GM12878 (cell line): ENCODE results near the gene CLASP1. TPM values are rescaled to one million over a fixed set of nuclear protein-coding genes. Genes with fewer than 3 reads are reported as not detected.
A peak's percentile ranks its signal among the peaks of the same experiment; 100 is the strongest.

Experiments used
- ATAC-seq: fragments of 200-7000 bp; cut with Tn5 transposase; 3 replicates; pipeline ENCODE4 v1.9.1; 2020; ENCODE audit warnings: mild to moderate bottlenecking, moderate library complexity
- BruUV-seq: library from RNA; stranded (reverse); fragments of 400-500 nt; replicated peaks from 2 replicates; lab custom pipeline; 2021; lab: Mats Ljungman, UMichigan
- CTCF ChIA-PET: fragments of 300-600 bp; sonication (Branson Sonifier 250); formaldehyde crosslinking; extraction: SDS; loops from one replicate; lab custom pipeline; 2021; ENCODE audit warnings: inconsistent platforms; lab: Yijun Ruan, JAX
- POLR2A ChIA-PET: fragments of 350-600 bp; formaldehyde crosslinking; extraction: SDS; loops from one replicate; lab custom pipeline; 2021; ENCODE audit warnings: inconsistent platforms; lab: Charles Lee
- RAD21 ChIA-PET: fragments of 300-600 bp; sonication (Branson Sonifier 250); formaldehyde crosslinking; loops from one replicate; lab custom pipeline; 2023; ENCODE audit warnings: antibody characterized with exemption; ENCODE audit not compliant: unreplicated experiment; lab: Charles Lee
- SMC1A ChIA-PET: fragments of 300-600 bp; sonication (Branson Sonifier 250); formaldehyde crosslinking; loops from one replicate; lab custom pipeline; 2023; ENCODE audit not compliant: unreplicated experiment, uncharacterized antibody; lab: Charles Lee
- DNase-seq: peaks from one replicate; pipeline ENCODE4 v3.0.0-alpha.2; 2011; ENCODE audit warnings: low read depth, low spot score
- FAIRE-seq: peaks from 3 replicates; lab custom pipeline; 2011; peaks lifted over from hg19 to GRCh38; lab: Jason Lieb, UNC
- H2AFZ ChIP-seq: 2 replicates; pipeline ENCODE4 v1.6.0; 2011; ENCODE audit warnings: low read depth, low read length, control low read depth; ENCODE audit not compliant: control insufficient read depth
- H3K27ac ChIP-seq: 2 replicates; pipeline ENCODE4 v1.5.1; 2011; ENCODE audit warnings: control low read depth; ENCODE audit not compliant: control insufficient read depth, insufficient read depth
- H3K27me3 ChIP-seq, 2 experiments: replicated peaks in 1 of 2; 2 replicates each; pipeline versions ENCODE4 v1.6.0 to v1.6.1; 2011; ENCODE audit warnings: low read length in 1 of 2; ENCODE audit not compliant: control insufficient read depth in 2 of 2, insufficient read depth in 2 of 2
- H3K36me3 ChIP-seq, 2 experiments: 2 replicates each; pipeline ENCODE4 v1.5.1; 2011; ENCODE audit warnings: low read length in 1 of 2; ENCODE audit not compliant: control insufficient read depth in 2 of 2, insufficient read depth in 2 of 2
- H3K4me1 ChIP-seq: 2 replicates; pipeline ENCODE4 v1.6.1; 2011; ENCODE audit warnings: mild to moderate bottlenecking, low read length, moderate library complexity, mixed read lengths; ENCODE audit not compliant: control insufficient read depth, insufficient read depth
- H3K4me2 ChIP-seq: 2 replicates; pipeline ENCODE4 v1.6.0; 2011; ENCODE audit warnings: control low read depth; ENCODE audit not compliant: control insufficient read depth, insufficient read depth
- H3K4me3 ChIP-seq: fragments of 200-600 bp; sonication (generic); 2 replicates; pipeline ENCODE4 v1.5.1; 2016
- H3K79me2 ChIP-seq: 2 replicates; pipeline ENCODE4 v1.6.0; 2011; ENCODE audit warnings: low read length; ENCODE audit not compliant: control insufficient read depth, insufficient read depth
- H3K9ac ChIP-seq: 2 replicates; pipeline ENCODE4 v1.8.0; 2011; ENCODE audit warnings: low read length, control low read depth, mixed read lengths; ENCODE audit not compliant: control insufficient read depth, insufficient read depth
- H3K9me3 ChIP-seq: replicated peaks from 3 replicates; pipeline ENCODE4 v1.5.1; 2011; ENCODE audit warnings: mild to moderate bottlenecking, low read length; ENCODE audit not compliant: control insufficient read depth, insufficient read depth
- H4K20me1 ChIP-seq: 2 replicates; pipeline ENCODE4 v1.6.0; 2011; ENCODE audit not compliant: control insufficient read depth, insufficient read depth
- CHD2 ChIP-seq: IDR thresholded peaks from 2 replicates; pipeline ENCODE4 v1.6.1; 2011; ENCODE audit warnings: low read depth, low read length, improper control_type of control experiment, borderline replicate concordance
- FOXM1 ChIP-seq: IDR thresholded peaks from 2 replicates; pipeline ENCODE4 v1.6.1; 2012; ENCODE audit warnings: low read depth, mild to moderate bottlenecking, inconsistent platforms, low read length, moderate library complexity
- IRF3 ChIP-seq: fragments of 450-650 bp; IDR thresholded peaks from 2 replicates; pipeline ENCODE4 v1.6.1; 2014; ENCODE audit warnings: mild to moderate bottlenecking
- JUNB ChIP-seq: IDR thresholded peaks from 2 replicates; pipeline ENCODE4 v1.6.1; 2016; ENCODE audit warnings: antibody characterized with exemption, mild to moderate bottlenecking
- MTA2 ChIP-seq: fragments of 450-650 bp; IDR thresholded peaks from 2 replicates; pipeline ENCODE4 v1.6.1; 2016; ENCODE audit warnings: low read depth, mild to moderate bottlenecking, moderate library complexity
- MXI1 ChIP-seq: fragments of 150-350 bp; IDR thresholded peaks from 2 replicates; pipeline ENCODE4 v1.6.1; 2011; ENCODE audit warnings: low read depth, mild to moderate bottlenecking, inconsistent platforms, low read length, improper control_type of control experiment
- PML ChIP-seq: IDR thresholded peaks from 2 replicates; pipeline ENCODE4 v1.6.1; 2012; ENCODE audit warnings: low read length, inconsistent platforms
- SPI1 ChIP-seq: IDR thresholded peaks from 2 replicates; pipeline ENCODE4 v1.6.1; 2011; ENCODE audit warnings: low read depth, mild to moderate bottlenecking, low read length, moderate library complexity, borderline replicate concordance; ENCODE audit not compliant: insufficient read depth
- TCF7 ChIP-seq: IDR thresholded peaks from 2 replicates; pipeline ENCODE4 v1.6.1; 2014; ENCODE audit warnings: antibody characterized with exemption, borderline replicate concordance
- WGBS: methylation state at CpG from one replicate; pipeline ENCODE4 v1.1.6; 2016; ENCODE audit warnings: low lambda C conversion rate; ENCODE audit not compliant: insufficient replicate concordance, insufficient coverage; ENCODE audit errors: missing lambda C conversion rate; 5-methylcytosine and 5-hydroxymethylcytosine counted together
- in situ Hi-C: fragments of 300-500 bp; cut with MboI; formaldehyde crosslinking; loops from 9 replicates; pipeline ENCODE4 v1.14.3; 2018; ENCODE audit warnings: mixed read lengths
- intact Hi-C: fragments of 100-400 bp; cut with micrococcal nuclease; formaldehyde crosslinking; loops from one replicate; pipeline ENCODE4 v1.14.2; 2022; ENCODE audit not compliant: unreplicated experiment
- polyA plus RNA-seq, 11 experiments: library from polyadenylated mRNA; depleted of rRNA in 4 of 11; unstranded in 6 of 11; stranded (reverse) in 5 of 11; fragments of >200 nt; fragmentation: Nextera tagmentation in 4 of 11; fragmentation: Illumina TruSeq in 1 of 11; extraction: Ambion mirVana in 4 of 11; extraction: Trizol in 1 of 11; gene quantifications; 1 replicate in 1 of 11; 2 replicates in 10 of 11; pipeline versions ENCODE4 v1.2.1 to v1.2.3, GENCODE V29; 2011 to 2016; ENCODE audit warnings: inconsistent platforms in 2 of 11, missing spikeins in 2 of 11, low read depth in 1 of 11
- total RNA-seq, 4 experiments: library from RNA; depleted of rRNA in 3 of 4; stranded (reverse); fragments of >200 nt in 3 of 4; fragmentation: Illumina TruSeq in 1 of 4; extraction: Trizol in 1 of 4; gene quantifications; 2 replicates each; pipeline versions ENCODE4 v1.2.1 to v1.2.3, GENCODE V29; 2013 to 2021

Gene CLASP1
- total and polyA plus RNA-seq, 10 of the 15 experiments (the other 5 are each of a cell fraction or from before 2014, with no cell fraction given) = 1.4 to 62.4 (median 32.9) TPM

- no peaks in the 10 kb centered on the region for H3K9me3 ChIP-seq
- no peaks in the 10 kb centered on the region for H3K36me3 ChIP-seq
- POLR2A ChIA-PET = no interaction called here
- H3K79me2 ChIP-seq = no peaks in the 10 kb centered on the region
- no peaks in the 10 kb centered on the region for H3K4me1 ChIP-seq
- in situ Hi-C loops (no loop called here), intact Hi-C loops (no loop called here)
- H3K27ac ChIP-seq = no peak overlapping the region
- H4K20me1 ChIP-seq = no peaks in the 10 kb centered on the region
- RAD21 ChIA-PET = no interaction called here
- peaks cover 4 to 5% of the 10 kb centered on the region in 2 experiments; a peak in 3 of 4 replicates for H3K27me3 ChIP-seq
- FAIRE-seq (no peak), DNase-seq (no peak), ATAC-seq (no peak)
- BruUV-seq = no TSS peak
- WGBS = 44% methylated on average over 12 of the region's 12 CpGs
- no peak overlapping the region for H3K9ac ChIP-seq
- SMC1A ChIA-PET = no interaction called here
- no peak overlapping the region for H3K4me3 ChIP-seq
- no peak overlapping the region for H2AFZ ChIP-seq
- TF ChIP-seq MTA2 = no peak
- TF ChIP-seq SPI1 = peak; percentile 39; the same call in 1 of the 2 replicates
- no peak overlapping the region for H3K4me2 ChIP-seq
- CTCF ChIA-PET = no interaction called here
Measured at GRCh38 chr2:121288454-121289231, 360.6 kb downstream of the CLASP1 start.

- DNase-seq (no peak), FAIRE-seq (no peak), ATAC-seq (no peak)
- SMC1A ChIA-PET = no interaction called here
- 68% methylated on average over 4 of the region's 4 CpGs for WGBS
- TF ChIP-seq FOXM1 = no peak
- no peak for TF ChIP-seq CHD2
- no peak for TF ChIP-seq MXI1
- no peak for TF ChIP-seq JUNB
- no peak for TF ChIP-seq IRF3
- TF ChIP-seq PML = no peak
- TF ChIP-seq TCF7 = no peak
- RAD21 ChIA-PET = no interaction called here
- Histone ChIP-seq H3K9ac (no peak overlapping the region), H3K4me2 (no peak overlapping the region), H3K4me1 (no peaks in the 10 kb centered on the region), H3K27ac (no peak overlapping the region), H3K79me2 (no peaks in the 10 kb centered on the region), H3K36me3 (no peaks in the 10 kb centered on the region), H3K4me3 (no peak overlapping the region), H3K9me3 (no peaks in the 10 kb centered on the region), H4K20me1 (no peaks in the 10 kb centered on the region), H3K27me3 (peaks cover 4 to 5% of the 10 kb centered on the region in 2 experiments; a peak in 3 of 4 replicates), H2AFZ (no peak overlapping the region)
- no TSS peak for BruUV-seq
- intact Hi-C loops (no loop called here), in situ Hi-C loops (no loop called here)
- POLR2A ChIA-PET = no interaction called here
- CTCF ChIA-PET = no interaction called here
Measured at GRCh38 chr2:121287956-121288355, 361.3 kb downstream of the CLASP1 start.
